SU-DHL-6 (cell line): Measurements from ENCODE around the gene MITF.

Source experiments
- CTCF ChIP-seq: fragments of 200-600 bp; sonication (generic); IDR thresholded peaks from one replicate; pipeline ENCODE4 v1.5.1; 2017; ENCODE audit warnings: antibody characterized with exemption, mild to moderate bottlenecking, low read length, moderate library complexity; ENCODE audit not compliant: insufficient read depth, poor library complexity, severe bottlenecking
- EZH2phosphoT487 ChIP-seq: fragments of 200-600 bp; sonication (generic), shearing (Covaris generic); conservative IDR thresholded peaks from 2 replicates; pipeline ENCODE4 v1.6.1; 2018; ENCODE audit warnings: mild to moderate bottlenecking, antibody characterized with exemption, low read length, moderate library complexity, mixed read lengths

GRCh38 chr3:69712933-69713332 lies 26.3 kb upstream of the MITF start:
- TF ChIP-seq CTCF: no peak
- TF ChIP-seq EZH2phosphoT487: no peak
